ENCODE data around the gene RBL1.

DNA sequence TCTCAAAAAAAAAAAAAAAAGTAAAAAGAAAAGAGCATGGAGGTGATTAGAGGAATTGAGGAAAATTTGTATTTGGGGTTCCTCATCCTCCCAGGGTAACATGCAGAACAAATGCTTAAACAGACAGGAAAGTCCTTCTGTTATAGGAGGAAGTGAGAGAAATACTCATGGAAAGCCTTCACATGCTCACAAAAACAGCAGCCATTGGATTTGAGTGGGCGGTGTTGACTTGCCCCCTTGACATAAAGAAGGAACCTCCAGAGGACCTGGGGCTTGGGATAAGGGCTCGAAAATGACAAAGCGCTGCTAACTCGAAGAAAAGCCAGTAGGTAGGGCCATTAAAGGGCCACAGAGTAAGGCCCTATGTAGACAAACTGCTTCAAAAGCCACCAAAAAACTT is 126.7 kb downstream of the RBL1 start:
- TF ChIP-seq, protein P1, sequence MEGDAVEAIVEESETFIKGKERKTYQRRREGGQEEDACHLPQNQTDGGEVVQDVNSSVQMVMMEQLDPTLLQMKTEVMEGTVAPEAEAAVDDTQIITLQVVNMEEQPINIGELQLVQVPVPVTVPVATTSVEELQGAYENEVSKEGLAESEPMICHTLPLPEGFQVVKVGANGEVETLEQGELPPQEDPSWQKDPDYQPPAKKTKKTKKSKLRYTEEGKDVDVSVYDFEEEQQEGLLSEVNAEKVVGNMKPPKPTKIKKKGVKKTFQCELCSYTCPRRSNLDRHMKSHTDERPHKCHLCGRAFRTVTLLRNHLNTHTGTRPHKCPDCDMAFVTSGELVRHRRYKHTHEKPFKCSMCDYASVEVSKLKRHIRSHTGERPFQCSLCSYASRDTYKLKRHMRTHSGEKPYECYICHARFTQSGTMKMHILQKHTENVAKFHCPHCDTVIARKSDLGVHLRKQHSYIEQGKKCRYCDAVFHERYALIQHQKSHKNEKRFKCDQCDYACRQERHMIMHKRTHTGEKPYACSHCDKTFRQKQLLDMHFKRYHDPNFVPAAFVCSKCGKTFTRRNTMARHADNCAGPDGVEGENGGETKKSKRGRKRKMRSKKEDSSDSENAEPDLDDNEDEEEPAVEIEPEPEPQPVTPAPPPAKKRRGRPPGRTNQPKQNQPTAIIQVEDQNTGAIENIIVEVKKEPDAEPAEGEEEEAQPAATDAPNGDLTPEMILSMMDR (IDR thresholded peaks at IDR 0.05), result no peak
- TF ChIP-seq ZFX (IDR thresholded peaks at IDR 0.05; ENCODE audit: borderline replicate concordance), result no peak

Data from 22Rv1 (cell line).